G401 (cell line): ENCODE measurements around the gene NME5. TPM values are rescaled to one million over a fixed set of nuclear protein-coding genes. Genes with fewer than 3 reads are reported as not detected.

Experiments used
- DNase-seq: peaks from one replicate; pipeline ENCODE4 v3.0.0-alpha.2; 2015; ENCODE audit warnings: low spot score
- in situ Hi-C: cut with HindIII; loops from 2 replicates; pipeline ENCODE4 v1.10.0; 2016; ENCODE audit warnings: low sequenced_read_pairs, mixed read lengths
- total RNA-seq: library from RNA; depleted of rRNA; stranded (reverse); fragments of >200 nt; shearing (Covaris generic); gene quantifications from 2 replicates; pipeline ENCODE4 v1.2.3, GENCODE V29; 2014

The NME5 gene
- total RNA-seq, 1 experiment from 2014 or later: not detected

DNA sequence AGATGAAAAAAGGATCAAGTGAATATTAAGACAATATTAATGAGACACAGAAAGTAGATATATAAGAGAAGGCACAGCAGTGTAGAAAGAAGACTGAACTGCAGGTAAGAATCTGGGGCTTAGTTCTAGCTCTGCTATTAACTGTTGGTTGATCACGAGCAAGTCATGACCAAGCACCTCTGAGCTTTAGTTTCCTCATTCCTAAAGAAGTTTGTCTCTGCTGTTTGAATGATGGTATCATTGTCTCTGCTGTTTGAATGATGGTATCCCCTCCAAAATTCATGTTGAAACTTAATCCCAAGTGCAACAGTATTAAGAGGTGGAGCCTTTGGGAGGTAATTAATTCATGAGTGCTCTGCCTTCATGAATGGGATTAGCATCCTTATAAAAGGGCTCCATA is 2.5 kb upstream of the NME5 start:
- DNase-seq: no peak
- in situ Hi-C loops: no loop called here

DNA sequence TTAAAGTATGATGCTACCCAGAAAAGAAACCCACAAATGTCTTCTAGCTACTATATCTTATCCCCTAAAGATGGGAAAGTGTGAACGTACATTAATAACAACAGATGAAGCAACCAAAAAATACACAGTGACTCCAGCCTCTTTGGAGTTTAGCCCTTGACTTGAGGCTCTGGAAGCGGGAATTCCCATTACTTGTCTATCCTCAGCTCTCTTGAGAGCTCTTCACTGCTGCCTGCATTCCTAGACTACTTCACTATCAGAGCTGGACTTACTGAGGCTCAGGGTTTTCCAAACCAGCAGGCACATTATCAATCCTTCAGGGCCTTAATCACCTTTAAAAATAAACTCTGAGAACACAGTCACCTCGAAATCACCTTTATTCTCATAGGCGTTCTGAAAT is 1.0 kb upstream of the NME5 start:
- no peak for DNase-seq
- in situ Hi-C loops: no loop called here

DNA sequence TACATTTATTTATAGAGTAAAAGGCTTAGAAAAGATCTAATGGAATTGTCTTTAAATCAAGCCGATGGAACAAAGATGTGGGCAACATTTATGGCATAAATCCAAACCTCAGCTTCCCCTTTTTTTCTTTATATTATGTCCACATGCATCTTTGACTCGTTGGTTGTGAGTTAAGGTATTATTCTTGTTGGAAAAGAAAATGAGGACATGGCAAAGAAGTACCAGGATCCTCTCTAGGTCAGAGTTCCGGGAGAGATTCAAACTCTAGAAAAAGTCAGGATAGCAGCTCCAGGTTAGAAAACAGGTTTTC is 508 bp upstream of the NME5 start:
- in situ Hi-C loops: no loop called here
- no peak for DNase-seq

DNA sequence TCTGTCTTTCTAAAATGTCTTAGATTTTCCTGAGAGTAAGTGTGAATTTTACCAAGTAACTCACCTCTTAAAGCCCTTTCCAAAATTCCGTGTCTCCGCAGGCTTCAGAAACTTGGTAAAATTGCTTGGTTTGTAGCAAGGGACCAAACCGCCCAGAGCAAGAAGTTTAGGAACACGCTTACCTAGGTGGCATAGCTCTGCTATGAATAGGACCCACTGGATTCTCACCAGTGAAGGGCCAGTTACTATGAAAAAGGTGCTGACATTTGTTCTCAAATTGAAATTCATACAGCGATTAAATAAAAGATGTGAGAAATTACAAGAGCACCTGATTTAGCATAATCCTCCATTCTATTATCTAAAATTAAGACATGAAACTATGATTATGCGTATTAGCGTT is 6.7 kb downstream of the NME5 start:
- in situ Hi-C loops: no loop called here
- DNase-seq: peak; percentile 28

DNA sequence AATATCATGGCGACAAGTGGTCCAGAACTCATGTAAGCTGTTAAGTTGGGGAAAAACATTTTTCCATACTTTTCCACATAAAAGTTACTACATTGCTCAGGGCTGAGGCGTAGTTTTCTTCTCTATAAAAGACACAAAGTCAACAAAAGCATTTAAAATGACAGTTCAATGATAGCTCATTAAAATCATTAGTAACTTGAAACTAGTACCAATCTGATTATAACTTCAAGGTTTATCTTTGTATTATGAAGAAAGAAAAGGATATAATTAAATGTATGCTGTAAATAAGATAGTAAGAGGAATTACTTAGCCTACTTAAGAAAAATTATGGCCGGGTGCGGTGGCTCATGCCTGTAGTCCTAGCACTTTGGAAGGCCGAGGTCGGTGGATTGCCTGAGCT is 9.9 kb downstream of the NME5 start:
- DNase-seq: no peak
- in situ Hi-C loops: no loop called here

DNA sequence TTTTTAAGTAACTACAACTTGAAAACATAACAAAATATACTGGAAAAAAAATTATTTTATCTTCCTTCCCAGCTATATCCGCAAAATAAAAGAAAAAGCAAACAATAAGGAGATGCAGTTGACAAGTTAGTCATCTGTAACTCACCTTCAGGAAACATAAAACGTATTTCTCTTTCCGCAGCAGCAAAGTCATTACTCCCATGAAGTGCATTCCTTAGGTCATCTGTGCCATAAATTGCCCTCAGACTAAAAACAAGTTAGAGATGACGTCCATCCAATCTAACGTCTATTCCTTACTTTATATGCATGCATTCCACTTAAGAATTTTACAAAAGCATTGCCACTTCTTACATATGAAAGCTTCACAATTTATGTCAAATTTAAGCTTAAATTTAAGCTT is 10.9 kb downstream of the NME5 start:
- in situ Hi-C loops: no loop called here
- DNase-seq: no peak

DNA sequence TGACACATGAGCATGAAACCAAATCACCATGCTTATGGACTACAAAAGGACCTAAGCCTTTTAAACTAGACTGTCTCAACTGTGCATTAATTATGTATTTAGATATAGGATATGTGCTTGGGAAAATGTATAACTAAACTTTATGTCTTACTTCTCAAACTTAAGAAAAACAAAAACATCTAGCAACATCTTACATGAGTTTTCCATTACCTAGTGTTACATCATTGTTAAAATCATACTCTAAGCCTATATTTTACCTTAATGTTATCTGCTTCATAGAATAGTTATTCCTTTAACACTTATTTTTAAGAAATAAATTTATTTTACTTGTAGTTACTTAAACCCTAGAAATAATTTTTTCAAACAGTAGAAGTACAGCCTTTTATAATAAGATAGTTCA is 24.0 kb downstream of the NME5 start:
- DNase-seq: no peak
- in situ Hi-C loops: no loop called here

DNA sequence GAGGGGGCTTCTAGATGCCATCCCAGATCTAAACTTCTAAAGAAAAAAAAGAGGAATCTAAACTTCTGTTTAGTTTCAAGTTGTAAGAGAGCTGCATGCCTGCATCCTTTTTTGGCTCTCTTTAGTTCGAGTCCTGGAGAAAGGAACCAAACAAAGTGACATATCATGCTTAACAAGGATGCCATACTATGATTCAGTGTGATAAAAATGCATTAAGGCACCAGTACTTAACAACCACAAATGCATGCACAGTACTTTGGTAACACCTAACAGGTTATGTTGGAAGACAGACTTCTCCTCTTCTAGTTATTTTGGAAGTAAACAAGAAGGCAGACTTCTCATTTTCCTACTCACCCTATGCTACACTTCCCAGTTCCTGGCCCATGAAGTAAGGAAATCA is 27.3 kb downstream of the NME5 start:
- in situ Hi-C loops: no loop called here
- no peak for DNase-seq

DNA sequence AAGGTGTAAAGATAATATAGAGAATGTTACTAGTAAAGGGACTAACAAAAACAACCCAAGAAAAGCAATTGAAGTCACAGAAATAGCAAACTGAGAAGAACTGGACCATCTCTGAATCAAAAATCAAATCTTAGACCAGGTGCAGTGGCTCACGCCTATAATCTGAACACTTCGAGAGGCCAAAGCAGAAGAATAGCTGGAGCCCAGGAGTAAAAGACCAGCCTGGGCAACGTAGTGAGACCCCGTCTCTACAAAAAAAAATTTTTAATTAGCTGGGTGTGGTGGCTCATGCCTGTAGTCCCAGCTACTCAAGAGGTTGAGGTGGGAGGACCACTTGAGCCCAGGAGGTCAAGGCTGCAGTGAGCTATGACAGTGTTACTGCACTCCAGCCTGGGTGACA is 28.0 kb downstream of the NME5 start:
- DNase-seq: no peak
- in situ Hi-C loops: no loop called here

DNA sequence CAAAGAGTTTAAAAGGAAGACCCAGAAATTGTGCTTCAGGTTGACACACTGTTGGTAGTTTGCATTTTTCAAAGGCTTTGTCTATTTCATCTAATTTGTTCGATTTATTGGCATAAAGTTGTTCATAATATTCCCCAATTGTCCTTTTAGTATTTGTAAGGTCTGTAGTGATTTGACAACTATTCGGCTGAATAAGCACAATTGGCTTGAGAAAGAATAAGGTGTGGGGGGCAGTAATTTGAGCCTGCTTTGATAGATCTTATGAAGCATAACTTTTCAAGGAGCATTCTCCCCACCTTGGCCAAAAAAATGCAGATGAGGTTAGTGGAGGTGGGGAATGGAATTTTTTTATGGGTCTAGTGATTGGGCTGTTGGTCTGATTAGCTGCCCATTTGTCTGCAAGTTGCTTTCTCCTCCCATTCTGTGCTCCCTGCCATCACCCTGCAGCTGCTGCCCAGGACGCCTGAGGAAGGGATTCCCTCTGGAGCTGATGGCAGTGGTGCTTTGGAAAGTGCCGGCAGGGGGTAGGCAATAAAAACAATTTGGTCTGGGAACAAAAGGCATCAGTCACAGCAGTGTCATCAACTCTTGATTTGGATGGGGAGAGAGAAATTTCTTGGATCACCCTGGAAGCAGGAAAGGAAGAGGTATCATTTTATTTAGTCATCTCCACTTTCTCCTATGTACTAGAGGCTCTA is 28.8 kb downstream of the NME5 start:
- in situ Hi-C loops: no loop called here
- DNase-seq: no peak

DNA sequence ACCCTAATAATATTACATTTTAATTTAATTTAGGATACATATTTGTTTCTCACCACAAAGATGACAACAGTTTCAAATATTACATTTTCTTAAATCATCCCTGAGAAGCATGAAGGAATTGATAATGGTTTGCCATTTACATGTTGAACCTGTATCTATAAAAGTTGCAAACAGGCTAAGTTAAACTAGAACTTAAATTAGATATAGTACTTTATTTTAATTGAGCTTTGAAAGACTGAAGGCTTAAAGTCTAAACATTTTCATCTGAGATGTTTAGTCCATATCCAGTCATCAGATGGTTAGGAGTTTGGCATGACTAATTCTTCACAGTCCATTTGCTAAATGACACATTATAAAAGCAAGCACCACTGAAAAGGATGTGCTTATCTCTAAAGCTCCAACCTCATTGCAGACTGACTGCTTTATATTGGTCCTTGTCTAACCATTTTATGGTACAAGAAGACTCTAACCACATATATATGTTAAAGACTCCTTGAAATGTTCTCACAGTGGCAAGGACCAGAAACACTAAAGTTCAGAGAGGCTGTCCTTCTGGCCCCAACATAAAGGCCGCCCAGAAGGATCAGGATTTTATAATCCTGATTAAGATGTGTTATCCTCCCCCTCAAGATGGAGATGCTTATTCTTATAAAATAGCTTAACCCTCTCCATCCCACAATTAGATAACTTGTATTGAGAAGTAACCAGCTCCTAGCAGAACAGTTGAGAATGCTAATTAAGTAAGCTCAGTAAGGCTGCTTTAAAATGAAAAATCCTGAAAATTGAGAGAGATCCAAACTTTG is 29.6 kb downstream of the NME5 start:
- DNase-seq: no peak
- in situ Hi-C loops: no loop called here

DNA sequence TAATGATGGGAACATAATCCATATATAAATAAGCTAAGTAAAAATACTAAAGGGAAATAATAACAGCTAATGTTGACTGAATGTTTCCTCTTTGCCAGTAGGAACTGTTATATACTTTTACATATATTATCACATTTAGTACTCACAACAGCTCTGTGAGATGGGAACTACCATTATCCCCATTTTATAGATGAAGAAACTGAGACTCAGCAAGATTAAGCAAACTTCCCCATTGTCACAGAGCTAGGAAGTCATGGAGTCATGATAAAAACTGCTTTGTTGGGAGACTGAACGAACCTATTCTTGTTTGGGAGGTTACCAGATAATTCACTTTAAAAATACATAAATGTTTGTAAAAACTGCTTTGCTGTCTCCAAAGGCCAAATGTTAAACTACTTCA is 32.0 kb downstream of the NME5 start:
- in situ Hi-C loops: no loop called here

DNA sequence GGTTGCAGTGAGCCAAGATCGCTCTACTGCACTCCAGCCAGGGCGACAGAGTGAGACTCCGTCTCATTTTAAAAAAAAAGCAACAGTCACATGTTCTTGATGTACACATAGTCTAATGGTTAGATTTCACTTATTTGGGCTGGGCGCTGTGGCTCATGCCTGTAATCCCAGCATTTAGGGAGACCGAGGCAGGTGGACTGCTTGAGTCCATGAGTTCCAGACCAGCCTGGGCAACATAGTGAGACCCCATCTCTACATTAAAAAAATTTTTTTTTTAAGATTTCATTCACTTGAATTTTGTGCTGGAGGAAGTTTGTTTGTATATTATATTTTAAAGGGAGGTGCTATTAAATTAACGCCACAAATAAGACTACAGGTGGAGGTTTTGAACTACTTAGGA is 33.5 kb downstream of the NME5 start:
- in situ Hi-C loops: no loop called here
- DNase-seq: no peak

More for the DNA sequence above, 32.0 kb downstream of the NME5 start:
- no peak for DNase-seq

DNA sequence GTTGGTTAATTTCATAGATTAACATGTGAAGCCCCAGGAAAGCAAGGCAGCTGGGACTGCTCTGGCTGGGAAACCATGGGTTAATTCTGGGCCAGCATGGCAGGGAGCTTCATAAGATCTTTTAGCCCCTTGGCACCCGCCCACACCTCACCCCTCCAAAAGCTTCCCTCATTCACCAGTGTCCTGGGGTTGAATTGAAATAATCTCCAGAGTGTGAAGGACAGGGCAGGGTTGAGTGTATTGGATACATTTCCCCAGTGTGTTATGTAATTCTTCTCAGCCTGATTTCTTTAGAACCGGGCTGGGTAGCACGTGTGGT is 36.0 kb downstream of the NME5 start:
- DNase-seq: no peak
- in situ Hi-C loops: no loop called here

DNA sequence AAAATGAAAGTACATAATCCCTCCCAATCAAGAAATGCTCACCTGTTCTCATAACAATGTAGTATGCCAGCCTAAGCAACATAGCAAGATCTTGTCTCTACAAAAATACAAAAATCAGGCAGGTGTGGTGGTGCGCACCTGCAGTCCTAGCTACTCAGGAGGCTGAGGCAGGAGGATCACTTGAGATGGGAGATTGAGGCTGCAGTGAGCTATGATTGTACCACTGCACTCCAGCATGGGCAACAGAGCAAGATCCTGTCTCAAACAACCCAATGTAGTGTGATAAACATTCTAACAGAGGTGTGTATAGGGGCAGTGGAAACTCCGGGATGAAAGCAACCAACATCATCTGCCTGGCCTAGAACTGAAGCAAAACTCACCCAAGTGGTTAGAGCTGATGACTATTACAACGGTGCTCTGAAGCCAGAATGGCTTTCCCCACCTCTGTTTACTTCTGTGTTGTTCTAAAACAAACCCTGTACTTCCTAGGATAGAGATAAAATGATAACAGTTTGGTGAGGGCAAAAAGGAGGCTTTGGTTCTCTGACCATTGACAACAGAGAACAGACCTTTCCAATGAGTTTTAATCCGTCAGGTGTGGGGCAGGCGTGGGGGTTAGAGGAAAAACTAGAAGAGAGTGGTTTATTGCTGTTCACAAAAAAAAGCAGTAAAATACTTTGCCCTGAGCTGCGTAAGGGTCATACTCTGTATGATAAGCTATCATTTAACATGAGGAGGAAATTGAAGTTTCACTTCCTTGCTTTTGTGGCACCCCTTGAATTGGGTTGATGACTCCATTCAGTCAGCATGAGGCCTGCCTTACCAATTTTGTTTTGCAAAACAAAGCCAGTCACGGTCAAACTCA is 36.5 kb downstream of the NME5 start:
- no peak for DNase-seq
- in situ Hi-C loops: no loop called here

DNA sequence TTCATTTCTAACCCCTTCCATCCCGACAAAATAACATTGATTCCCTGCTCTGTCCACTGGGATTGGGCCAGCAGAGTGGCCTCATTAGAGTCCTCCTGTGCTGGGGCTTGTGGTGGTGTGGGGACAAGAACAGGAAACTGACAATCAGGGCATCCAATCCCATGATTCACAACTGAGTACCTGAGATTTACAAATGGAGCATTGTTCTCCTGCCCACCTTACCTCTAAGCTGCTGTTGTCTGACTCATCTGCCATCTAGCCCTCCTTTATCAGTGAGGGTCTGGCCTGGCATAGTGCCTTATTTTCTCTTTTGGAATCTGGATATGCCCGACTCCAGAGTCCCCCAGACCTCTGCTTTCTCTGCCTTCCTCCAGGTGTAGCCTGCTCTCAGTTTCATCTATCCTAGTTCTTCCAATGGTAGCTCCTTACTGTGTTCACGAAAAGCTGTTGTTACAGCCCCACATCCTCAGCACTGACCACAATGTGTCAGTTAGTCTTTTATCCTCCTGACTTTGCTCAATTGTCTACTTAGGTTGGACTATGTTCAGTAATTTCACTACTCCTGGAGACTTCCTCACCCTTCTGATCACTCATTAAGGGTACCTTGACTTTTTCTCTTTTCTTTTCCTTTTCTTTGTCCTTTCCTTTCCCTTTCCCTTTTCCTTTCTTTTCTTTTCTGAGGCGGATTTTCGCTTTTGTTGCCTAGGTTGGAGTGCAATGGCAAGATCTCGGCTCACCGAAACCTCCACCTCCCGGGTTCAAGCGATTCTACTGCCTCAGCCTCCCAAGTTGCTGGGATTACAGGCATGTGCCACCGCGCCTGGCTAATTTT is 42.0 kb downstream of the NME5 start:
- in situ Hi-C loops: no loop called here
- no peak for DNase-seq

DNA sequence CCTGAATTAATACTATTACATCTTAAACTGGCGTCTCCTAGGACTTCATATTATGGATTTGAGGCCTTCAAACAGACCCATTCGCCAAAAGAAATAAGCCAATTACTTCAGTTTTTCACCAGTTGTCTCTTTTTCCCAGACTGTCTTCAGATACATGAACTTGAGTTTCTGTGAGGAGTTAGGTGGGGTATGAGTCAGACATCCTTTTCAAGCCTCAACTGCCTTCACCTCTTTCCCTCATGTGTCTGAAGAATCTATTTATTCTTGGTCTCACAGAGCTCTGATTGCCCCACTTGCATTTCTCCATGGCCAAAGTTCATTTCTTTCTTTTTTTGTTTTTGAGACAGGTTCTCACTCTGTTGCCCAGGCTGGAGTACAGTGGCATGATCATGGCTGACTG is 42.9 kb downstream of the NME5 start:
- DNase-seq: no peak
- in situ Hi-C loops: no loop called here

DNA sequence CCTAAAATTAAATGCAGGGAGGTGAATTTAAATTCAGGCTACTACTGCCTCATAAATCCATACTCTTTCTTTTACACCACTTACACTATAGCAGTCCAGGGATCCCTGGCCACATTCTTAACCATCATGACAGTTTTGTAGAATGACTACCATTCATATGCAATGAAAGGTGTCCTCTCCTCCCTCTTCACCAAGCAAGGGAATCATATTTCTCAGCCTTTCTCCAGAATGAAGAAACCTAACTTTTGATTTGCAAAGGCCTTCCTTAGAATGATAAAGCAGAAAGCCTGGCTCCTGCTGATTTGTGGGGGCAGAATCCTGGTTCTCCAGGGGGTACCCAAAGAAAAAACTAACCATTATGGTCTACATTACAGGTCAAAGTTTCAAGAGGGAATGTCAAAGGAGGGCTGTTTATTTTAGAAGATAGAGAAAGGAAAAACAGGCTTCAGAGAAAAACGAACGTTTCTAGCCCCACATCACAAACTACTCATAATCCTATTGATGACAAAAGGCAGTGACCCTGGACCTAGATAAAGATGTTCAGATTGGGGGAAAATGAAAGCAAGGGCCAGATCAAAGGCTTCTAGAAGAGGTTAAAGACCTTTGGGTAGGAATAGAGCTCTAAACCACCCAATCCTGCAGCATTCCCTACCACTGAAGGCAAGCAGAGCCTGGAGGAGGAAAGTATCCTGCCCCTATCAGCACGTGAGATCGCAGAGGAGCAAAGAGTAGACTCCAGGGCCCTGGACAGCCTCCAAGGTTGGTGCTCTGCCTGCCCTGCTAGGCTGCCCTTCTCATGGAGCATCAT is 43.9 kb downstream of the NME5 start:
- in situ Hi-C loops: no loop called here
- DNase-seq: no peak

DNA sequence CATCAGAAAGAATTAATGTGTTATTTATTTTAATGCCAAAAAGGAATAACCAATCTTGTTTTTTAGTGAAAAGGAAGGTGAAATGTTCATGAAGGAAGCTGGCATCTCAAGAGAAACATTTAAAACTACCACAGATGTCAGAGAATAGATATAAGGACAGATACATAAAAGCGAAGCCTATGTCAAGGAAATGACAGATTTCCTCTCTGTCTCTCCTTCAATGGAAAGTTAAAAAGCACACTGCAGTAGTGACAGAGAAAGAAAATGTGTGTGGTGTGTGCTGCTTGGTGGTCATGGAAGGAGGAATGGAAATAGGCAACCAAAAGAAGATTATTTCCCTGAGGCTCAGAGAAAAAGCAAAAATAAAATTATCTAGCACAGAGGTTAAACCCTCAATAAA is 46.2 kb downstream of the NME5 start:
- DNase-seq: no peak
- in situ Hi-C loops: no loop called here
